Colonic mucosa (tissue), 4 donors: ENCODE results near the gene BANF2. TPM values are rescaled to one million over a fixed set of nuclear protein-coding genes. Genes with fewer than 3 reads are reported as not detected.
A peak's percentile ranks its signal among the peaks of the same experiment; 100 is the strongest.

Experiments
- DNase-seq: peaks from one replicate; pipeline ENCODE4 v3.0.0-alpha.2; 2020
- H3K27ac ChIP-seq: fragments of 200-600 bp; one replicate; pipeline ENCODE4 v1.8.0; 2021
- H3K27me3 ChIP-seq: fragments of 200-600 bp; one replicate; pipeline ENCODE4 v1.8.0; 2021
- H3K36me3 ChIP-seq: fragments of 200-600 bp; one replicate; pipeline ENCODE4 v1.8.0; 2021
- H3K4me1 ChIP-seq: fragments of 200-600 bp; one replicate; pipeline ENCODE4 v1.8.0; 2021; ENCODE audit warnings: mild to moderate bottlenecking
- H3K4me3 ChIP-seq: fragments of 200-600 bp; one replicate; pipeline ENCODE4 v1.8.0; 2021
- H3K9ac ChIP-seq, 2 donors: one replicate each; pipeline ENCODE4 v1.7.0; 2013; ENCODE audit warnings: control low read depth in 2 of 2, low read depth in 2 of 2, low read length in 2 of 2
- H3K9me3 ChIP-seq: fragments of 200-600 bp; one replicate; pipeline ENCODE4 v1.8.0; 2021
- CTCF ChIP-seq: fragments of 200-600 bp; IDR thresholded peaks from one replicate; pipeline ENCODE4 v1.8.0; 2022; ENCODE audit warnings: antibody characterized with exemption, mild to moderate bottlenecking
- intact Hi-C: fragments of 100-400 bp; cut with DNase I; formaldehyde crosslinking; loops from one replicate; pipeline ENCODE4 v1.14.1; 2022
- total RNA-seq, 2 donors: library from RNA; stranded (reverse); fragmentation: NEBNext Ultra II Directional in 1 of 2; extraction: Animal tissue kit (Norgen Biotek cat#: 25700) in 1 of 2; gene quantifications; one replicate each; pipeline ENCODE4 v1.2.1, GENCODE V29; 2021
- donor health status: healthy.
- donor health status: DM: no; HTN: no; CAD: no.
- donor health status: DM: no; HTN: no; CAD: no.

The BANF2 gene
- total RNA-seq, result not detected

GRCh38 chr20:17699931-17700351, at the start of gene BANF2:
BANF2 (plus strand) TSS chr20:17699966; CDS start chr20:17725026, 25,060 bp downstream.
- no peaks in the 10 kb centered on the region for H3K9me3 ChIP-seq
- no peak within 1 kb of the TSS for H3K4me3 ChIP-seq
- no peak within 1 kb of the TSS for H3K27ac ChIP-seq
- H3K9ac ChIP-seq, result no peak within 1 kb of the TSS
- no peak for TF ChIP-seq CTCF
- peak; percentile 55 for DNase-seq
- intact Hi-C loops, result no loop called here
- no peaks in the 10 kb centered on the region for H3K36me3 ChIP-seq
- H3K27me3 ChIP-seq, result no peaks in the 10 kb centered on the region
- H3K4me1 ChIP-seq, result no peaks in the 10 kb centered on the region

- intact Hi-C loops, result no loop called here
- peaks cover 6% of the 10 kb centered on the region for H3K36me3 ChIP-seq
- no peak for DNase-seq
Measured at GRCh38 chr20:17650301-17651128, 49.3 kb upstream of the BANF2 start.

GRCh38 chr20:17651129-17651759, 48.5 kb upstream of the BANF2 start:
- intact Hi-C loops, result no loop called here
- Histone ChIP-seq H3K4me1 (peaks cover 17% of the 10 kb centered on the region), H3K27me3 (no peaks in the 10 kb centered on the region), H3K27ac (no peak overlapping the region), H3K36me3 (peaks cover 6% of the 10 kb centered on the region), H3K9me3 (no peaks in the 10 kb centered on the region), H3K4me3 (no peak overlapping the region), H3K9ac (no peak overlapping the region)
- no peak for TF ChIP-seq CTCF
- no peak for DNase-seq

More at GRCh38 chr20:17650301-17651128, 49.3 kb upstream of the BANF2 start:
- Histone ChIP-seq H3K9me3 (no peaks in the 10 kb centered on the region), H3K27ac (no peak overlapping the region), H3K9ac (no peak overlapping the region), H3K4me3 (no peak overlapping the region), H3K27me3 (no peaks in the 10 kb centered on the region), H3K4me1 (peaks cover 17% of the 10 kb centered on the region)
- TF ChIP-seq CTCF, result no peak

GRCh38 chr20:17651760-17652388, 47.9 kb upstream of the BANF2 start:
- H3K4me1 ChIP-seq, result peaks cover 17% of the 10 kb centered on the region
- TF ChIP-seq CTCF, result no peak
- H3K27ac ChIP-seq, result no peak overlapping the region
- intact Hi-C loops, result no loop called here
- no peaks in the 10 kb centered on the region for H3K9me3 ChIP-seq
- H3K4me3 ChIP-seq, result no peak overlapping the region
- H3K27me3 ChIP-seq, result no peaks in the 10 kb centered on the region
- H3K36me3 ChIP-seq, result peaks cover 6% of the 10 kb centered on the region
- DNase-seq, result no peak
- no peak overlapping the region for H3K9ac ChIP-seq

- Histone ChIP-seq H3K27me3 (no peaks in the 10 kb centered on the region), H3K36me3 (peaks cover 6% of the 10 kb centered on the region), H3K4me1 (peaks cover 15% of the 10 kb centered on the region), H3K9ac (no peak overlapping the region), H3K4me3 (no peak overlapping the region), H3K27ac (no peak overlapping the region), H3K9me3 (no peaks in the 10 kb centered on the region)
- DNase-seq, result no peak
- intact Hi-C loops, result no loop called here
- no peak for TF ChIP-seq CTCF
Measured at GRCh38 chr20:17652411-17652810, 47.4 kb upstream of the BANF2 start.
